GM12891 (cell line): Measurements from ENCODE around the gene EHBP1.

Experiments used
- DNase-seq: peaks from one replicate; pipeline ENCODE4 v3.0.0; 2011; ENCODE audit warnings: low spot score; ENCODE audit not compliant: insufficient read length
- FAIRE-seq: peaks from 2 replicates; lab custom pipeline; 2011; peaks lifted over from hg19 to GRCh38; lab: Jason Lieb, UNC
- PAX5 ChIP-seq: IDR thresholded peaks from 2 replicates; pipeline ENCODE4 v1.6.1; 2011; ENCODE audit warnings: low read length, moderate library complexity, mild to moderate bottlenecking; ENCODE audit not compliant: insufficient read depth, severe bottlenecking
- POLR2A ChIP-seq: IDR thresholded peaks from 2 replicates; pipeline ENCODE4 v1.6.1; 2011; ENCODE audit warnings: low read depth, low read length, control low read depth
- POLR2AphosphoS5 ChIP-seq: IDR thresholded peaks from 2 replicates; pipeline ENCODE4 v1.6.1; 2011; ENCODE audit warnings: low read depth, low read length, control low read depth
- POU2F2 ChIP-seq: IDR thresholded peaks from 2 replicates; pipeline ENCODE4 v1.6.1; 2011; ENCODE audit warnings: low read depth, mild to moderate bottlenecking, control low read depth, low read length, moderate library complexity
- SPI1 ChIP-seq: IDR thresholded peaks from 2 replicates; pipeline ENCODE4 v1.6.1; 2011; ENCODE audit warnings: low read depth, low read length, control low read depth
- TAF1 ChIP-seq: IDR thresholded peaks from 2 replicates; pipeline ENCODE4 v1.6.1; 2011; ENCODE audit warnings: low read depth, low read length, control low read depth

Gene EHBP1

DNA sequence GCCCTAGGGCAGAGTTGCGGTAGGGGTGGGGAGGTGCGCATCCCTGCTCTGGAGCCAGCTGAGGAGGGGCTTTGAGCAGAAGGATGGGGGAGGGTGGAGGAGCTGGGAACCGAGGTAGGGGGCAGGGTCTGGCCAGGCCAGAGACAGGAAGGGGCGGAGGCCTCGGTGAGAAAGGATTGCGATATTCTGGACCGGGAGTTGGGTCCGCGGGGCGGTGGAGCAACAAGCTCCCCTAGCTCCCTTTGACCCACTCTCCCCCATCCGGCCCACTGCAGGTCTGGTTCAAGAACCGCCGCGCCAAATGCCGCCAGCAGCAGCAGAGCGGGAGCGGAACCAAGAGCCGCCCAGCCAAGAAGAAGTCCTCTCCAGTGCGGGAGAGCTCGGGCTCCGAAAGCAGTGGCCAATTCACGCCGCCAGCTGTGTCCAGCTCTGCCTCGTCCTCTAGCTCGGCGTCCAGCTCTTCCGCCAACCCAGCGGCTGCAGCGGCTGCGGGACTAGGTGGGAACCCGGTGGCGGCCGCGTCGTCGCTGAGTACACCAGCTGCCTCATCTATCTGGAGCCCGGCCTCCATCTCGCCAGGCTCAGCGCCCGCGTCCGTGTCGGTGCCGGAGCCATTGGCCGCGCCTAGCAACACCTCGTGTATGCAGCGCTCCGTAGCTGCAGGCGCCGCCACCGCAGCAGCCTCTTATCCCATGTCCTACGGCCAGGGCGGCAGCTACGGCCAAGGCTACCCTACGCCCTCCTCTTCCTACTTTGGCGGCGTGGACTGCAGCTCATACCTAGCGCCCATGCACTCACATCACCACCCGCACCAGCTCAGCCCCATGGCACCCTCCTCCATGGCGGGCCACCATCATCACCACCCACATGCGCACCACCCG lies 350.0 kb downstream of the EHBP1 start:
- FAIRE-seq (no peak), DNase-seq (no peak)
- TF ChIP-seq POU2F2, result no peak
- no peak for TF ChIP-seq POLR2AphosphoS5
- TF ChIP-seq POLR2A, result no peak
- no peak for TF ChIP-seq SPI1
- TF ChIP-seq TAF1, result no peak
- TF ChIP-seq PAX5, result no peak

DNA sequence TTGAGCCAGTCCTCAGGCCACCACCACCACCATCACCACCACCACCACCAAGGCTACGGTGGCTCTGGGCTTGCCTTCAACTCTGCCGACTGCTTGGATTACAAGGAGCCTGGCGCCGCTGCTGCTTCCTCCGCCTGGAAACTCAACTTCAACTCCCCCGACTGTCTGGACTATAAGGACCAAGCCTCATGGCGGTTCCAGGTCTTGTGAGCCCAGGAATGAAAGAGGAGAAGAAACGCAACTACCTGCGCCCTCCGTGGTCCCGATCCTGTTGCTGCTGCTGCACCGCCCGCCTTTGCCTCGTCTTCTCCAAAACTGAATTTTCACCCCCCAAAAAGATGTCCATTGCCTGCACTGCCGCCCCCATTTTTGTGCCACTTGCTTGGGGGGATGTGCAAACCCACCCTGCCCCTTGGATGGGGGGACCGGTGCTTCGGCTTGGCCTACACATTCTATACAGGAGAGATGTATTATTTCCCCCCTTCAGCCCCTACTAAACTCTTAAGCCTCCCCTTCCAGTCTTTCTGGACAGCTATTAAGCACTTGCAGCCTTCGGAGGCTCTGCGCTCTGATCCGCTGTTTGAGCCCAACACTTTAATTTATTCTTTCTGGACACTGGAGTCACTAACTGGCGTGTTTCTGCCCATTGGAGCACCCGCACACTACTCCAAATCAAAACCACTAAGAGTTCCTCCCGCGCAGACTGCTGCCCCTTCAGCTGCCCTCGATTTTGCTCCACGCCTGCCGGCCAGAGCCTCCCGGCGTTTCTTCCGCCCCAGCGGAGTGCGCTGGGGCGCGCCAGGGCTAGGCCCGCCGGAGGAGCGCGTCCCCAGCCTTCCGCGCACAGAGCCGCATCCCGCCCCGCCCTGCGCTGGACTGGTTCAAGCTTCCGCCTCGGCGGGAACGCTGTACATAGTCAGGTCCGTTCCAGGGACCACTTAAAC lies 350.9 kb downstream of the EHBP1 start:
- no peak for FAIRE-seq
- TF ChIP-seq POLR2AphosphoS5 (no peak), POU2F2 (no peak), TAF1 (no peak), PAX5 (no peak), SPI1 (no peak), POLR2A (no peak)
- no peak for DNase-seq

DNA sequence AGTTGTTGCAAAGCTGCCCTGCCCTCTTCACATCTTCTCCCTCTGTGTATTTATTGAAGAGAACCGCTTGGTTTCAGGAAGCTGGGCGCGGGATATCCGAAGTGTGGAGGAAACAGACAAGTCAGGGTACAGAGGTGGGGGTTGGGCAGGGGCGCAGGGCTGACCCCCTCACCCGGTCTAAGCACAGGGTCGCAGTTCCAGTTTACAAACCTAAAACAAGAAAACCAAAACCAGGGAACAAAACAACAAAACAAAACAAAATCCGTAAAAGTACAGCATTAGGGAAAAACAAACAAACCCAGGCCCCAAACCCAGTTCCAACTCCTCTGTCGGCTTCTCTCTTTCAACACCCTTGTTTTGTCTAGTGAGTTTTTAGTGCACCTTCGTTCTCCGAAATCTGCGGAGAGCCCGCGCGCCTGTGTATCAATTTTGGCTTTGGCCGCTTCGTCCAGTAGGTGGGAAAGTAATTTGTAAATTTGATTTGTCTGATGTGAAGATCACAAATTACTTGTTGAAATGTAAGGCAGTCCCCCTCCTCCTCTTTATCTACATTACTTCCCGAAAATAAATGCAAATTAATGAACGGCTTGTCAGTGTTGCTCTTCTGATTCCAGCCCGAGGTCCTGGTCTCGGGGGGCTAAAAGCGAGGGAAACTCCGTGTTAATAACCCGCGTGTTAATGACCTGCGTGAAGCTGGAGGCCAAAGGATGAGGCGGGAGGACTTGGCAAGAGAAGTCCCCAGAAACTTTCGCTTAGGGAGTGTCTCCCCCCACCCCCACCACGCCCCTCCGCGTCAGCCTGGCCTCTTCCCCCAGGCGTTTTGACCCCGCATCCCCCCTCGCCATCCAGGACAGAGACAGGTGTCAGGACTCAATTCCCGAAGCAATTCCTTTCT lies 352.0 kb downstream of the EHBP1 start:
- no peak for FAIRE-seq
- DNase-seq, result no peak
- TF ChIP-seq SPI1 (no peak), POLR2A (no peak)

DNA sequence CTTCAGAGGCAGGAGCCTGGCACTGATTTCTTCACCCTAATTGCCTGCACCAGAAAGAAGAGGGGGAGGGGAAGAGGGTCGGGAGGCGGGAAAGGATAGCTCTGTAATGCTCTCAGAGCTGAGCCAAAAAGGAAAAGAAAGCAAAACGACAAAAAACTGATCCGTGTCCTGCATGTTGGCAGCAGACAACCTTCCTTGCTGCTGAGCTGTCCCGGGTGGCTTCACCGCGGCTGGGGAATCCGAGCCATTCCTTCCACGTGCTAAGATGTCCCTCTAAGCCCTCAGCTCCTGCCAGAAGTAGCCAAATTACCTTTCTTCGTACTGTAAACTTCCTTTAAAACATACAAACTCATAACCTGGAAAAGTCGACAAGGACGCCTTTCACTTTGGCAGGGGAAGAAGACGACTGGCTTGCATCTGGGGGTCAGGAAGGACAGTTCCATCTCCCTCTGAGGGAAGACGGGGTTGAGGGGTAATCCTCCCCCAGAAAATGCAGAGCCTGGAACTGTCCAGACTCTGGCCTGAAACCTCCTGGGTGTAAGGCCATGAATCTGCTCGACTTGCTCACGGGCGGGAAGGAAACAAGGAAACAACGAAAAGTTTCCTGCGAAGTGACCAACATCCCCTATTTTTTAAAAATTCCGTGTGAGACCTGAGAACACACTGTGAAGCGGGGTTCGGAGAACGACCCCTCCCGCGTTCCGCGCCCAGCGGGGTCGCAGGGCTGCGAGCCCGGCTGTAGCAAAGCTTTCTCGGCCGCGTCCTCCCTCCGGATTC lies 352.8 kb downstream of the EHBP1 start:
- TF ChIP-seq SPI1 (no peak), POU2F2 (no peak), POLR2A (no peak), PAX5 (no peak), TAF1 (no peak), POLR2AphosphoS5 (no peak)
- FAIRE-seq, result no peak
- DNase-seq, result no peak

DNA sequence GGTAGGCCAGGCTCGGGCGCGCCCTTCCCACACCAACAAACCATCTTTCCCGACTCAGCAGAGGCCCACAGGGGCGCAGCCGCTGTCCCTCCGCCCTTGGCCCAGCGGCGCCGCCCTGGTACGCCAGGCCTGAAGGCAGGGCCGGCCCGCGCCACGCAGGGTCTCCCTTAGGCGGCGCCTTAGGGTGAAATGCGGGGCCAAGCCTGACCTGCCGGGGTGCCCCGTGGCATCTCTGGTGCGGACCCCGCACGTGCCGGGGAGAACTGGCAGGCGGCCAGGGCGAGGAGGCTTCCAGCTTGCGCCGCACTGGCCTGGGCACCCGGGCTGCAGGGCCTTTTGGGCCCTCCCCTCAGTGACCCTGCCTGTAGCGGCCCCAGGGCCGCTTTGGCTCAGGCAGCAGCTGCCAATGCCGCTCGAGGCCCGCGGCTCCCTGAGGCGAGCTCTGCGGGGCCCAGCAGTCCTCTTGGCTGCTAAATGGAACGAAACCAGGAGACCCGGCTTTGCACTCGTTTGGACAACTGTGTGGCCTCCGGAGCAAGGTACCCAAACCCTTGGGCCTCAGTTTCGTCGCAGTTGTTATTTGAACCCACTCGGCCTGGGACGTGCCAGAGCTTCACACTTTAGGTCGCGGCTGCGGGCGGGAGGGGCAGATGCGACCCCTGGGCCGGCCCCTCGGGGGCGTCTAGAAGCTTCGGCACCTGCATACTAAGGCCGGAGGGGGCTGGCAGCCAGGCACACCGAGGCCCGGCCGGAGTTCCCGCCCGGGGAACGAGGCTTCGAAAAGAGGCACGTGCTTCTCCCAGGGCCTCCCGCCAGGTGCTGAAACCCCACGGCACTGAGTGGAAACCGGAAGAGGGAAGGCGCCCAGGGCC lies 353.6 kb downstream of the EHBP1 start:
- DNase-seq (no peak), FAIRE-seq (no peak)
- TF ChIP-seq TAF1 (no peak), POLR2A (no peak), PAX5 (no peak), SPI1 (no peak), POLR2AphosphoS5 (no peak), POU2F2 (no peak)

DNA sequence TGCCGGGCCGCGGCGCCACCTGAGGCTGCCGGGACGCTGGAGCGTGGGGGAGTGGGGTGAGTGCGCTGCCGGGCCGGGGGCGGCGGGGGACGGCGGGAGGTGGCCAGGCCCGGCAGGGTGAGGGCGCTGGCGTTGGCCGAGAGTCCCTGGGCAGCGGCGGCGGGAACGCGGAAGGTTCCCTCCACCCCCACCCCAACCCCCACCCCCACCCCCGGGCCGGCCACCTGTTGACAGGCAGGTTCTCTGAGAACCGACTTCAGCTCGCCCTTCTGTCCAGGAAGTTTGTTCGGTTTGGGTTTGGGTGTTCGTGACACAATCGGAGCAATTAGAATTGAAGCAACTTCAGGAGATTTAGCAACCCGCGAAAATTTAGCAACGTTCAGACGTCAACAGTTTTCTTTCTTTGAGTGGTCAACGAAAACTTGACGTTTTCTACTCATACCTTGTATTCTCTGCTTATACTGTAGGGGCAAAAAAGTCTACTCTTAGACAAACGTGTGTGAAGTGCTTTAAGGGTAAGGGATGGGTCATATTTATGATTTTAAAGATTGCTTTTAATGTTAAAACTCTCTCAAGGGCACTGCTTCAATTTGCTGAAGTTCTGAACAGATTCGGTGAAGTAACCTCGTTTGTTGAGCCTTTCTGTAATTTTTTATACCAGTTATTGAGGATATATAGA lies 354.4 kb downstream of the EHBP1 start:
- TF ChIP-seq POLR2AphosphoS5 (no peak), TAF1 (no peak), SPI1 (no peak)
- DNase-seq (no peak), FAIRE-seq (no peak)

DNA sequence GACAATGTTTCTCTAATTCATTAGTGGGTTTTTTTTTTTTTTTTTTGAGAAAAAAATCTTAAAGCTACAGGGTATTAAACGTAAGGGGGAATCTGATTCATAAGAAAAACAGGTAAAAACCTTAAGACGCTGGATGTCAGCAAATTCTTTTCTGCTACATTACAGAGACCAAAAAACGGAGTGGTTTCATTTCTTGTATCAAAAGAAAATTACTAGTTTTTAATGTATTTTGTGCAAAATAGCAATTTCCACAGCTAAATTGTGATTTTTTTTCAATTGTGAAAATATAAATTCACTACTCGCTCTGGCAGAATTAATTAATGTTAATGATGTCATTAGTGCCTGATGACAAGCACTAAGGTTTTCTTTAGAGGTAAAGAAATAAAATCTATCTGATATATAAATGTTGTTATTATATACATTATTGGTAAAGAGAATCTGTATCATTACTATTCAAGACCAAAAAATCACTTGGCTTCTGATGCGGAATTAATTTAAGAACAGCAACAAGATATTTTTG lies 355.0 kb downstream of the EHBP1 start:
- TF ChIP-seq SPI1 (no peak), POLR2AphosphoS5 (no peak), POLR2A (no peak), POU2F2 (no peak), PAX5 (no peak), TAF1 (no peak)
- DNase-seq, result no peak
- no peak for FAIRE-seq
